ENCODE results near the gene KLHL11. TPM values are rescaled to one million over a fixed set of nuclear protein-coding genes. Genes with fewer than 3 reads are reported as not detected.

KLHL11 gene
- total and polyA plus RNA-seq, 9 of the 15 experiments (the other 6 are each of a cell fraction or from before 2014, with no cell fraction given): 0.20 to 17.0 (median 10.3) TPM

GRCh38 chr17:41907185-41907556 lies 41.9 kb upstream of the KLHL11 start (continued):
- TF ChIP-seq CREB5 (CRISPR knock-in tag; IDR thresholded peaks at IDR 0.05) (no peak), FOSL1 (tag; conservative IDR thresholded peaks at IDR 0.05) (no peak), FOXA1 (IDR thresholded peaks at IDR 0.05; ENCODE audit: borderline replicate concordance) (no peak), EZH2 (IDR thresholded peaks at IDR 0.05; ENCODE audit: borderline replicate concordance, low read depth, low read length) (no peak), ZMIZ1 (IDR thresholded peaks at IDR 0.05; ENCODE audit: low read depth in 2 of 2, low read length in 2 of 2) (no peak), POLR2AphosphoS2 (IDR thresholded peaks at IDR 0.05; ENCODE audit: low read length) (no peak), ARNT (IDR thresholded peaks at IDR 0.05) (no peak), ELK1 (CRISPR knock-in tag; IDR thresholded peaks at IDR 0.05) (no peak), ZBTB33 (CRISPR knock-in tag; IDR thresholded peaks at IDR 0.05) (no peak), RB1 (IDR thresholded peaks at IDR 0.05; ENCODE audit: low read depth) (no peak), TCF3 (CRISPR knock-in tag; IDR thresholded peaks at IDR 0.05) (no peak), EP400 (IDR thresholded peaks at IDR 0.05) (no peak)

All from K562 (cell line).